NCI-H2227 (cell line): ENCODE measurements around the gene COPS7B.
A peak's percentile ranks its signal among the peaks of the same experiment; 100 is the strongest.
"Not testable (repeated sequence)": the region's sequence is repeated elsewhere in the genome, so short reads cannot be mapped to it uniquely, and the experiment has no call there.

Experiments used
- DNase-seq: peaks from one replicate; lab custom pipeline; 2025; ENCODE audit not compliant: unreplicated experiment; lab: John Stamatoyannopoulos, UW

Gene COPS7B

GRCh38 chr2:231786177-231786916, at the start of gene COPS7B:
Gene COPS7B (plus strand): TSS chr2:231786445. CDS start chr2:231788571, 2,126 bp downstream.
- peak; percentile 95 for DNase-seq

- DNase-seq = no peak
These were observed 48.5 kb upstream of the COPS7B start for GRCh38 chr2:231737761-231738160.

- DNase-seq = no peak
These were observed 42.7 kb upstream of the COPS7B start for GRCh38 chr2:231743376-231744116.

- no peak for DNase-seq
These were observed 40.8 kb upstream of the COPS7B start for GRCh38 chr2:231745303-231746038.

- not testable (repeated sequence) for DNase-seq
These were observed 37.9 kb upstream of the COPS7B start for GRCh38 chr2:231748153-231748896.

GRCh38 chr2:231749016-231749415, 37.2 kb upstream of the COPS7B start:
- not testable (repeated sequence) for DNase-seq

GRCh38 chr2:231751042-231751815, 35.0 kb upstream of the COPS7B start:
- DNase-seq = no peak

- no peak for DNase-seq
These were observed 34.2 kb upstream of the COPS7B start for GRCh38 chr2:231752061-231752460.

GRCh38 chr2:231761735-231762134, 24.5 kb upstream of the COPS7B start:
- no peak for DNase-seq

- no peak for DNase-seq
These were observed 22.1 kb upstream of the COPS7B start for GRCh38 chr2:231764124-231764523.

DNA sequence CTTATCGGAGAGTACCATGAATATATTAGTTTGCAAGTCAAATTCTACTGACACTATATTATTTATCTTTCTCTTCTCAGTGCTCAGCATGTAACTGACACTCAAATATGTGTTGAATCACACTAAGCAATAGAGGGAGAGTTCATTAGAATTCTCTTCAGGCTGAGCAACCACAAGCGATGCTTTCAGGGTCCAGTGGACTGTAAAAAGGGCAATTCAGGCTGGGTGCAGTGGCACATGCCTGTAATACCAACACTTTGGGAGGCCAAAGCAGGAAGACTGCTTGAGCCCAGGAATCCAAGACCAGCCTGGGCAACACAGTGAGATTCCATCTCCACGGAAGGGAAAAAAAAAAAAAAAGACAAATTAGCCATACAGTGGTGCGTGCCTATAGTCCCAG, 21.5 kb upstream of the COPS7B start:
- DNase-seq = no peak

DNA sequence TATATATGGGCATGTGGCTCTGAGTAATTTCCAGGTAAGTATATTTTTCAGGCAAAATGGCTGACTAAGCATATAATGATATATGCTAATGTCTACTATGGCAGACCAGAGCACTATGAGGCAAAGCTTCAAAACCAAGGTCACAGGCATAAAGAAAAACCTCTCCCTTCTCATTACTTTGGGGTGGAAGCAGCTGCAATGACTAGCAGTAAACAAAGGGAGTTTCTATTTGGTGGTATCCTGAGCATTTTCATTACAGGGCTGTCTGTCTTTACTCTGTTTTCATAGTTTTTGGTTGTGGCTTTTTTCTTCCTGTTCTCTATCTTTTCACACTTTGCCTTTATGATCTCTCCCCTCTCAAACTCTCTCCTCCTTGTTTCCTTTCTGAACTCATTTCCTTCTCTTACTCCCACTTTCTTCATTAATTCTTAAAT, 20.7 kb upstream of the COPS7B start:
- DNase-seq = no peak

DNA sequence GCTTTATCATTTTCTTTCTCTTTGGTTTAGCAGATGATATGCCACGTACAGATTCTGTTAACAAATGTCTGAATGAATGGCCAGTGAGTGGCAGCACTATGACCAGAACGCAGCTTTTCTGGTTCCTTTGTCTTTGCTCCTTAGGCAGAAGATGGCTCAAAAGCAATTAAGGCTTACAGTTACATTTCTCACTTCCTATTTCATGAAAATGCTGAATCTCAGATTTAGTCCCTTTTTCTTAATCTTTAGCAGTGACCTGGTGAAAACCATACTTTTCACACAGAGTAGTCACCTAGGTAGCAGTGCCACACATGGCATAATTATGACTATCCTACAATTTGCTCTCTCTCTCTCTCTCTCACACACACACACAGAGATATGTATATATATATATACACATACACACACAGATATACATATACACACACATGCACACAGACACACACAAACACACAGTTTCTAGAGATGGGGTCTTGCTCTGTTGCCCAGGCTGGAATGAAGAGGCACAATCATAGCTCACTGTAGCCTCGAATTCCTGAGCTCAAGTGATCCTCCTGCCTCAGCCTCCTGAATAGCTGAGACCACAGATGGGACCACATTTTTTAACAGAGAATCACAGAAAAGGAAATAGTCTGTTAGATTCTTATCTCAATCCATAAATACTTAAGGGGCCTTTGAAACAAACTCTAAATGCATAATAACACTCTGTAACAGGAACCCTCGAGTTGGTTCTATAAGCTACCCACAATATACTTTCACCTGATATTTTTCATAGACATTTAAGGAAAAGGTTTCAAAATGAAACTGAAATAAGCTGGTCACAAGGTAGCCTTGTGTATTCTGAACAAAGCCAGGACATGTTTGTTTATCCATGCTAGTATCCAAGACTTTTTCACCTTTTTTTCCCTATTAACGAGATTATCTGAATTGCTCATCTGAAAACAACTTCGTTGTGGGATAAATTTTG, 16.8 kb upstream of the COPS7B start:
- DNase-seq = no peak

DNA sequence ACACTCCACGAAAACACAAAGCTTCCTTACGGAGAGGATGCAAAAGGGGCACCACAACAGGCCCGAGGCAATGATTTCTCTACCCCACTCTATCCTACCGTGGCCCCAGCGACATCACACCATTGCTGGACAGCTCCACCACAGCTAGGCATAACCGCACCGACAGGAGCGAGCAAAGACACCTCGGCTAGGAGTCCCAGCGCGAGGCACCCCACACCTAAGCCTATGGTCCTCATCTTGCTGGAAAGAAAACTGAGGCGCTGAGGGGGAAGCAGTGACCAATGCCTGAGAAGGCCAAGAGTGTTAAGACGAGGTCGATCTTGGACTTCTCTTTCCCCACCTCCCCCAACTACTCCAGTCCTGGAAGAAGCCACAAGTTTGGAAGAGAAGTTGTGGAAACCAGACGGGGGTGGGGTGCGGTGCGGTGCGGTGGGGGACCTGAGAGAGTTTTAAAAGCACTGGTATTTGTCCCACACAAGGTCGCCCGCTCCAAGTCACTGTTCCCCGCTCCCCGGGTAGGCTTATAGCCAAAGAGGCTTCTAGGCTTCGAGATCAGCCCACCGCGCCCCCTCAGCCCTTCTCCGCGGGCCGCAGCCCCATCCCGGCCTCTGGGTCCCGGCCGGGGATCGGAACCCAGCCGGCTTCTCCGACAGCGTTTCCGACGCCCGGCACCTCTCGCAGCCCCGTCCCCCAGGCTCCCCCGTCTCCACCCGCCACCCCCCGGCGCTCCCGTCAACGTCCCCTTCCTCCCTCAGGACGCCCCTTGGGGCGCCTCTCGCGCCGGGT, 5.9 kb upstream of the COPS7B start:
- no peak for DNase-seq

DNA sequence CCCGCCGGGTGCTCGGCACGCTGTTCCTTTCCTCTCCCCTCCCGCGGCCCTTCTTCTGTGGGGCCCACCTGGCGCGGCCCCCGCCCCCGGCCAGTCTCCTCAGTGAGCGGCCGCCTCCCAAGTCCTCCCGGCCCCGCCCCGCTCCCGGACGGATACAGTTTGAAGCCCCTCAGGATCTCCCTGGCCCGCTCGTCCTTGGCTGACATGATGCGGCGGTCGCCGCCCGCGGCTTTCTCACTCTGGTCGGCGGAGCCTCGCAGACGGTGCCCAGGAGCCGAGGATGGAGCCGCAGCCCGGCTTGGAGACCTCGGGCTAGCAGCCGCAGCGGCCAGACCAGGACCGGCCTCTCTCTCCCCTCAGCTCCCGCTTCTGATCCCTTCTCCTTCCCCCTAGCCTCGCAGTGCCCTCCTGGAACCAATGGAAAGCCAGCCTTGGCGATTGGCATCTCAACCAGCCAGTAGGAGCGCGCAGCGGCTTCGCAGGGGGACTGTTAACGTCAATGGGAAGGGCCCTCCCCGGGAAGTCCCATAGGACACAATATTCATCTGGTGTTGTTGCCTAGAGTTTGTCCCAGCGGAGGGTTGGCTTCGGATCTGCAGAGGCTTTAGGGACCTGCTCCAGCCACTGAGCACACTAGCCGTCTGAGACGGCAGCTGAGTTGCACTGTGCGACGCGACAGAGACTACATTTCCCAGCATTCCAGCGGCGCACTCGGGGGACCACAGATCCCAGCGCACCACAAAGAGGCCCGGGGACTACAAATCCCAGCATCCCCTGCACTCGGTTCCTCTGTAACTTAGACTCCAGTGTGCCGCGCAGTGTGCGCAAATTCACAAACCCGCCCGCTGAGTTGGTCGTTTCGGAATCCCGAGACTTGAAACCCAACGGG, 5.1 kb upstream of the COPS7B start, which contains the start of gene PDE6D:
Gene PDE6D, minus strand, starts transcription at position 374 of the 889 bp plus-strand sequence. Its CDS starts 168 bp downstream, at position 206.
- peak; percentile 99 for DNase-seq

DNA sequence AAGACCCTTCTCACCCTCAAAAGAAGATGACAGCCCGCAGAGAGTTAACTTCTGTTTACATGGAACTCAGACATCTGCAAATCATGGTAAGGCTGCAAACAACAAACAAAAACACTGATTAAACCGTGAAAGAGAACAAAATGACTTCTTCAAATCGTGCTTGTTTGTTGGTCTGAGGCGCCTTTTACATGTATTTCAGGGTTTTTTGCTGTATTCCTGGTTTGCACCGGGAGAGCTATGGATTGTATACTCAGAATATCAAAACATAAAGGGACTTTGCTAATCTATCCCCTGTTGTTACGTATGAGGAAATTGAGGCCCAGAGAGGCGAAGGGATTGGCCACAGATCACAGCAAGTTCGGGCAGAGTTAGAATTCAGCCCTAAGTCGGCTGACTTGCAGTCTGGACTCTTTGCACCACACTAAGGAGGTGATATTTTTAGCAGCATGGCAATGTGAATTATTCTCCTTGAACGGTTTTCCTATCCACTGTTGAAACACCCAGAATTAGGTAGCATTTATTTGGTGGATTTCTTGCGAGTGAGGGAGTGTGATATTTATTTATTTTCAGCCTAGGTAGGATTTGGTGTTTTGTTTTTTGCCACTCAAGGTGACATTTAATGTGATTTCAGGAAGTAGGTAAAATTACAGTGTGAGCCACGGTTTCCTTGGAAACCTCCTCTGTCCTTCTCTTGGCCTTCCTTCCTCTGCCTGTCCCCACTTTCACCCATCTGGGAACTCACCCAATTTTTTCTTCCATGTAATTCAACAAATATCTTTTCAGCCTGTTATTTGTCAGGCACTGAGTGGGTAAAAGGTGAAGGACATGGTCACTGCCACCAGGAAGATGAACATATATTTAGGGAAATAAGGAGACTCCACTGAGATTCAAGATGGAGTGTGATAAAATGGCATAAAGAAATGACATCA, 4.2 kb upstream of the COPS7B start:
- peak; percentile 48 for DNase-seq
